SK-N-SH (cell line): ENCODE data around the gene CASP8AP2. TPM values are rescaled to one million over a fixed set of nuclear protein-coding genes. Genes with fewer than 3 reads are reported as not detected.

Experiments
- CTCF ChIA-PET: fragments of 300-600, 350-600 bp; formaldehyde crosslinking; extraction: SDS; loops from one replicate; lab custom pipeline; 2021; lab: Yijun Ruan, JAX
- POLR2A ChIA-PET: fragments of 350-600 bp; sonication (Branson Sonifier 250); formaldehyde crosslinking; extraction: SDS; loops from one replicate; lab custom pipeline; 2020; ENCODE audit warnings: antibody characterized with exemption, inconsistent platforms; lab: Yijun Ruan, JAX
- DNase-seq: peaks from one replicate; pipeline ENCODE4 v3.0.0; 2012
- H2AFZ ChIP-seq: fragments of 200-600 bp; sonication (generic); 2 replicates; pipeline ENCODE4 v1.8.1; 2016; ENCODE audit warnings: antibody characterized with exemption, mild to moderate bottlenecking, low read depth
- H3F3A ChIP-seq: fragments of 200-600 bp; sonication (generic); replicated peaks from 2 replicates; pipeline ENCODE3; 2016; ENCODE audit warnings: antibody characterized with exemption, mild to moderate bottlenecking; ENCODE audit not compliant: insufficient read depth
- H3K27ac ChIP-seq, 2 experiments: fragments of 200-500 bp in 1 of 2; fragments of 200-600 bp in 1 of 2; sonication (Bioruptor generic) in 1 of 2; sonication (generic), shearing (Covaris generic) in 1 of 2; 2 replicates each; pipeline versions ENCODE4 v1.5.1 to v1.6.1; 2014 to 2016; ENCODE audit warnings: low read depth in 2 of 2, inconsistent platforms in 1 of 2, low read length in 1 of 2, mild to moderate bottlenecking in 1 of 2, mixed read lengths in 1 of 2
- H3K27me3 ChIP-seq: fragments of 200-600 bp; sonication (generic), shearing (Covaris generic); 2 replicates; pipeline ENCODE4 v1.6.1; 2016; ENCODE audit warnings: mixed run types; ENCODE audit not compliant: insufficient read depth
- H3K36me3 ChIP-seq, 2 experiments: fragments of 200-500 bp in 1 of 2; fragments of 200-600 bp in 1 of 2; sonication (Bioruptor generic) in 1 of 2; sonication (generic) in 1 of 2; replicated peaks in 1 of 2; 2 replicates each; pipeline versions ENCODE3 to v1.5.1; 2014 to 2016; ENCODE audit warnings: low read length in 1 of 2, mild to moderate bottlenecking in 1 of 2; ENCODE audit not compliant: insufficient read depth in 2 of 2, control insufficient read depth in 1 of 2
- H3K4me1 ChIP-seq, 2 experiments: fragments of 200-500 bp in 1 of 2; fragments of 200-600 bp in 1 of 2; sonication (Bioruptor generic) in 1 of 2; sonication (generic), shearing (Covaris generic) in 1 of 2; 2 replicates each; pipeline versions ENCODE4 v1.5.1 to v1.6.1; 2014 to 2016; ENCODE audit warnings: low read depth in 1 of 2, low read length in 1 of 2, mixed run types in 1 of 2; ENCODE audit not compliant: insufficient read depth in 2 of 2, control insufficient read depth in 1 of 2
- H3K4me2 ChIP-seq: fragments of 200-600 bp; sonication (generic), shearing (Covaris generic); 2 replicates; pipeline ENCODE4 v1.6.1; 2017; ENCODE audit warnings: mixed run types
- H3K4me3 ChIP-seq, 2 experiments: fragments of 200-500 bp in 1 of 2; fragments of 200-600 bp in 1 of 2; sonication (Bioruptor generic) in 1 of 2; sonication (generic), shearing (Covaris generic) in 1 of 2; 2 replicates each; pipeline versions ENCODE4 v1.5.1 to v1.8.1; 2014 to 2016; ENCODE audit warnings: low read depth in 2 of 2, inconsistent platforms in 1 of 2, low read length in 1 of 2, mild to moderate bottlenecking in 1 of 2, mixed read lengths in 1 of 2, moderate library complexity in 1 of 2
- H3K79me2 ChIP-seq: fragments of 200-600 bp; sonication (generic); 2 replicates; pipeline ENCODE4 v1.8.1; 2017; ENCODE audit warnings: mild to moderate bottlenecking; ENCODE audit not compliant: insufficient read depth
- H3K9ac ChIP-seq: fragments of 200-600 bp; sonication (generic); 2 replicates; pipeline ENCODE4 v1.6.1; 2017; ENCODE audit warnings: mixed run types
- H3K9me2 ChIP-seq: fragments of 200-600 bp; sonication (generic); 2 replicates; pipeline ENCODE4 v1.6.1; 2017; ENCODE audit warnings: mixed run types
- H3K9me3 ChIP-seq: fragments of 200-600 bp; sonication (generic); 2 replicates; pipeline ENCODE4 v1.6.1; 2017; ENCODE audit warnings: mixed run types, mild to moderate bottlenecking, moderate library complexity
- H4K20me1 ChIP-seq: fragments of 200-600 bp; sonication (generic); 2 replicates; pipeline ENCODE4 v1.6.1; 2017; ENCODE audit warnings: mild to moderate bottlenecking, mixed run types; ENCODE audit not compliant: insufficient read depth
- EZH2phosphoT487 ChIP-seq: fragments of 200-600 bp; sonication (generic); IDR thresholded peaks from 2 replicates; pipeline ENCODE4 v1.6.1; 2017; ENCODE audit warnings: low read depth, mixed run types, mild to moderate bottlenecking, antibody characterized with exemption, moderate library complexity, borderline replicate concordance
- FOSL2 ChIP-seq: IDR thresholded peaks from 2 replicates; pipeline ENCODE4 v1.4.0; 2012; ENCODE audit warnings: low read depth, mild to moderate bottlenecking, moderate library complexity, borderline replicate concordance
- FOXM1 ChIP-seq: IDR thresholded peaks from 2 replicates; pipeline ENCODE4 v1.4.0; 2012; ENCODE audit warnings: low read depth, mild to moderate bottlenecking
- GABPA ChIP-seq: IDR thresholded peaks from 2 replicates; pipeline ENCODE4 v1.4.0; 2012; ENCODE audit warnings: low read depth, mild to moderate bottlenecking
- JUND ChIP-seq: IDR thresholded peaks from 2 replicates; pipeline ENCODE4 v1.4.0; 2012
- NFIC ChIP-seq: IDR thresholded peaks from 2 replicates; pipeline ENCODE4 v1.4.0; 2012; ENCODE audit warnings: borderline replicate concordance
- POLR2AphosphoS5 ChIP-seq: IDR thresholded peaks from 2 replicates; pipeline ENCODE4 v1.6.1; 2012; ENCODE audit warnings: low read depth, low read length
- RCOR1 ChIP-seq: fragments of 150-350 bp; IDR thresholded peaks from 2 replicates; pipeline ENCODE4 v1.6.1; 2017; ENCODE audit warnings: antibody characterized with exemption, low read length
- RFX5 ChIP-seq: IDR thresholded peaks from 2 replicates; pipeline ENCODE4 v1.6.1; 2012; ENCODE audit warnings: mild to moderate bottlenecking, improper control_type of control experiment, low read length
- SIN3A ChIP-seq: IDR thresholded peaks from 2 replicates; pipeline ENCODE4 v1.6.1; 2012; ENCODE audit warnings: low read depth, mild to moderate bottlenecking, low read length, moderate library complexity, borderline replicate concordance
- SMC3 ChIP-seq: IDR thresholded peaks from 2 replicates; pipeline ENCODE4 v1.6.1; 2012; ENCODE audit warnings: low read depth, low read length, improper control_type of control experiment
- TAF1 ChIP-seq: IDR thresholded peaks from 2 replicates; pipeline ENCODE4 v1.6.1; 2012; ENCODE audit warnings: low read depth, mild to moderate bottlenecking, low read length, moderate library complexity, borderline replicate concordance
- TCF12 ChIP-seq: IDR thresholded peaks from 2 replicates; pipeline ENCODE4 v1.4.0; 2012
- TEAD4 ChIP-seq: IDR thresholded peaks from 2 replicates; pipeline ENCODE4 v1.4.0; 2012; ENCODE audit warnings: mild to moderate bottlenecking, borderline replicate concordance; ENCODE audit not compliant: insufficient read depth
- YY1 ChIP-seq: IDR thresholded peaks from 2 replicates; pipeline ENCODE4 v1.4.0; 2012; ENCODE audit warnings: low read depth, mild to moderate bottlenecking
- WGBS: methylation state at CpG from one replicate; pipeline ENCODE4 v1.1.6; 2017; ENCODE audit warnings: low lambda C conversion rate; 5-methylcytosine and 5-hydroxymethylcytosine counted together
- polyA plus RNA-seq, 3 experiments: library from polyadenylated mRNA; depleted of rRNA; stranded (reverse); fragments of >200 nt; gene quantifications; 2 replicates each; pipeline ENCODE4 v1.2.3, GENCODE V29; 2012
- TF ChIP-seq, protein P1 (sequence below): fragments of 200-600 bp; sonication (generic); IDR thresholded peaks from 2 replicates; pipeline ENCODE4 v1.6.1; 2017; ENCODE audit warnings: antibody characterized with exemption, mild to moderate bottlenecking, moderate library complexity
- TF ChIP-seq, protein P2 (sequence below): IDR thresholded peaks from 2 replicates; pipeline ENCODE4 v1.6.1; 2012; ENCODE audit warnings: mild to moderate bottlenecking, low read depth, low read length, moderate library complexity
- TF ChIP-seq, protein P3 (sequence below): IDR thresholded peaks from 2 replicates; pipeline ENCODE4 v1.4.0; 2012; ENCODE audit warnings: low read depth

CASP8AP2 gene
- polyA plus RNA-seq, 1 of the 3 experiments (the other 2 are of a cell fraction): 2.8 TPM

DNA sequence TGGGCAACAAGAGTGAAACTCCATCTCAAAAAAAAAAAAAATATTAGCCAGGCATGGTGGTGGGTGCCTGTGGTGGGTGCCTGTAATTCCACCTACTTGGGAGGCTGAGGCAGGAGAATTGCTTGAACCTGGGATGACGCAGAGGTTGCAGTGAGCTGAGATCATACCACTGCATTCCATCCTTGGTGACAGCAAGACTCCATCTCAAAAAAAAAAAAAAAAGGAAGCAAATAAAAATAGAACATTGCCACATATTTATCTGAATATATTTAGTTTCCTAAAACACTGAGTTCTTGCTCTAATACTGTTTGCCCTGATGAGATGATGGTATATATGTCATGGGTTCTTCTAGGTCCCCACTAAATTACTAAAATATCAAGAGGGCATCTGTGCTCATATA, 28.4 kb downstream of the CASP8AP2 start:
- TF ChIP-seq TEAD4 (no peak), TCF12 (no peak), RCOR1 (no peak), JUND (no peak), NFIC (no peak), SMC3 (no peak), RFX5 (no peak), TAF1 (no peak), POLR2AphosphoS5 (no peak), FOXM1 (no peak), EZH2phosphoT487 (no peak), FOSL2 (no peak), YY1 (no peak)
- TF ChIP-seq, protein P1, sequence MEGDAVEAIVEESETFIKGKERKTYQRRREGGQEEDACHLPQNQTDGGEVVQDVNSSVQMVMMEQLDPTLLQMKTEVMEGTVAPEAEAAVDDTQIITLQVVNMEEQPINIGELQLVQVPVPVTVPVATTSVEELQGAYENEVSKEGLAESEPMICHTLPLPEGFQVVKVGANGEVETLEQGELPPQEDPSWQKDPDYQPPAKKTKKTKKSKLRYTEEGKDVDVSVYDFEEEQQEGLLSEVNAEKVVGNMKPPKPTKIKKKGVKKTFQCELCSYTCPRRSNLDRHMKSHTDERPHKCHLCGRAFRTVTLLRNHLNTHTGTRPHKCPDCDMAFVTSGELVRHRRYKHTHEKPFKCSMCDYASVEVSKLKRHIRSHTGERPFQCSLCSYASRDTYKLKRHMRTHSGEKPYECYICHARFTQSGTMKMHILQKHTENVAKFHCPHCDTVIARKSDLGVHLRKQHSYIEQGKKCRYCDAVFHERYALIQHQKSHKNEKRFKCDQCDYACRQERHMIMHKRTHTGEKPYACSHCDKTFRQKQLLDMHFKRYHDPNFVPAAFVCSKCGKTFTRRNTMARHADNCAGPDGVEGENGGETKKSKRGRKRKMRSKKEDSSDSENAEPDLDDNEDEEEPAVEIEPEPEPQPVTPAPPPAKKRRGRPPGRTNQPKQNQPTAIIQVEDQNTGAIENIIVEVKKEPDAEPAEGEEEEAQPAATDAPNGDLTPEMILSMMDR: no peak
- TF ChIP-seq, protein P2, sequence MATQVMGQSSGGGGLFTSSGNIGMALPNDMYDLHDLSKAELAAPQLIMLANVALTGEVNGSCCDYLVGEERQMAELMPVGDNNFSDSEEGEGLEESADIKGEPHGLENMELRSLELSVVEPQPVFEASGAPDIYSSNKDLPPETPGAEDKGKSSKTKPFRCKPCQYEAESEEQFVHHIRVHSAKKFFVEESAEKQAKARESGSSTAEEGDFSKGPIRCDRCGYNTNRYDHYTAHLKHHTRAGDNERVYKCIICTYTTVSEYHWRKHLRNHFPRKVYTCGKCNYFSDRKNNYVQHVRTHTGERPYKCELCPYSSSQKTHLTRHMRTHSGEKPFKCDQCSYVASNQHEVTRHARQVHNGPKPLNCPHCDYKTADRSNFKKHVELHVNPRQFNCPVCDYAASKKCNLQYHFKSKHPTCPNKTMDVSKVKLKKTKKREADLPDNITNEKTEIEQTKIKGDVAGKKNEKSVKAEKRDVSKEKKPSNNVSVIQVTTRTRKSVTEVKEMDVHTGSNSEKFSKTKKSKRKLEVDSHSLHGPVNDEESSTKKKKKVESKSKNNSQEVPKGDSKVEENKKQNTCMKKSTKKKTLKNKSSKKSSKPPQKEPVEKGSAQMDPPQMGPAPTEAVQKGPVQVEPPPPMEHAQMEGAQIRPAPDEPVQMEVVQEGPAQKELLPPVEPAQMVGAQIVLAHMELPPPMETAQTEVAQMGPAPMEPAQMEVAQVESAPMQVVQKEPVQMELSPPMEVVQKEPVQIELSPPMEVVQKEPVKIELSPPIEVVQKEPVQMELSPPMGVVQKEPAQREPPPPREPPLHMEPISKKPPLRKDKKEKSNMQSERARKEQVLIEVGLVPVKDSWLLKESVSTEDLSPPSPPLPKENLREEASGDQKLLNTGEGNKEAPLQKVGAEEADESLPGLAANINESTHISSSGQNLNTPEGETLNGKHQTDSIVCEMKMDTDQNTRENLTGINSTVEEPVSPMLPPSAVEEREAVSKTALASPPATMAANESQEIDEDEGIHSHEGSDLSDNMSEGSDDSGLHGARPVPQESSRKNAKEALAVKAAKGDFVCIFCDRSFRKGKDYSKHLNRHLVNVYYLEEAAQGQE: no peak
- Histone ChIP-seq H4K20me1 (no peaks in the 10 kb centered on the region), H3K79me2 (no peaks in the 10 kb centered on the region), H3F3A (peaks cover 4% of the 10 kb centered on the region), H3K36me3 (peaks cover 34 to 60% of the 10 kb centered on the region in 2 experiments), H3K9me2 (no peaks in the 10 kb centered on the region), H3K9me3 (no peaks in the 10 kb centered on the region), H3K9ac (no peak overlapping the region), H3K4me1 (no peaks in the 10 kb centered on the region), H3K4me2 (no peak overlapping the region), H3K27ac (no peak overlapping the region), H3K4me3 (no peak overlapping the region), H3K27me3 (no peaks in the 10 kb centered on the region), H2AFZ (no peak overlapping the region)
- DNase-seq: no peak
- WGBS: 100% methylated on average over 1 of the region's 1 CpG
- CTCF ChIA-PET: no interaction called here
- POLR2A ChIA-PET: no interaction called here

DNA sequence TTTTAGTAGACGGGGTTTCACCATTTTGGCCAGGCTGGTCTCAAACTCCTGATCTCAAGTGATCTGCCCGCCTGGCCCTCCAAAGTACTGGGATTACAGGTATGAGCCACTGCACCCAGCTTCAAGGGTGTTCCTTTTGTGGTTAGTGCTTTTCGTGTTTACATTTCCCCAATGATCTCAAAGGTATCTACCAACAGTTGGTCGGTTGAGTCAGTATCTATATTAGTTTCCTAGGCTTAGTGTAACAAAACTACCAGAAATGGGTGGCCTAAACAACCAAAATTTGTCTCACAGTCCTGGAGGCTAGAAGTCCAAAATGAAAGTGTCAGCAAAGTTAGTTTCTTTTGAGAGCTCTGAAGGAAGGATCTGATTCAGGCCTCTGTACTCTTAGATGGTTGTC, 30.1 kb downstream of the CASP8AP2 start:
- H3K9me2 ChIP-seq: no peaks in the 10 kb centered on the region
- CTCF ChIA-PET: no interaction called here
- H3K4me2 ChIP-seq: no peak overlapping the region
- H3K27ac ChIP-seq: no peak overlapping the region
- whole genome bisulfite sequencing: 89% methylated on average over 4 of the region's 4 CpGs
- no peaks in the 10 kb centered on the region for H4K20me1 ChIP-seq
- no peak overlapping the region for H3K4me3 ChIP-seq
- no peaks in the 10 kb centered on the region for H3K27me3 ChIP-seq
- no peaks in the 10 kb centered on the region for H3K79me2 ChIP-seq
- POLR2A ChIA-PET: no interaction called here
- no peaks in the 10 kb centered on the region for H3K4me1 ChIP-seq
- no peaks in the 10 kb centered on the region for H3K9me3 ChIP-seq
- H2AFZ ChIP-seq: no peak overlapping the region
- H3K9ac ChIP-seq: no peak overlapping the region
- H3F3A ChIP-seq: no peaks in the 10 kb centered on the region
- peaks cover 43 to 58% of the 10 kb centered on the region in 2 experiments for H3K36me3 ChIP-seq
- DNase-seq: no peak
- TF ChIP-seq FOXM1 (no peak), FOSL2 (no peak), TCF12 (no peak), JUND (no peak), NFIC (no peak), GABPA (no peak), RCOR1 (no peak), RFX5 (no peak), SIN3A (no peak)
- TF ChIP-seq, protein P3, sequence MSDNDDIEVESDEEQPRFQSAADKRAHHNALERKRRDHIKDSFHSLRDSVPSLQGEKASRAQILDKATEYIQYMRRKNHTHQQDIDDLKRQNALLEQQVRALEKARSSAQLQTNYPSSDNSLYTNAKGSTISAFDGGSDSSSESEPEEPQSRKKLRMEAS: no peak
- TF ChIP-seq, protein P1: no peak
